ENCODE results near the gene KIAA2012. TPM values are rescaled to one million over a fixed set of nuclear protein-coding genes. Genes with fewer than 3 reads are reported as not detected.
A peak's percentile ranks its signal among the peaks of the same experiment; 100 is the strongest.

The KIAA2012 gene
- total RNA-seq, 1 donor = not detected

- H3K4me3 ChIP-seq (ENCODE audit: insufficient read depth, low read length) = no peak overlapping the region
- no peaks in the 10 kb centered on the region for H4K20me1 ChIP-seq (ENCODE audit: insufficient read depth, low read length)
- H3K36me3 ChIP-seq (ENCODE audit: insufficient read depth, low read length) = no peaks in the 10 kb centered on the region
- H3K27ac ChIP-seq (ENCODE audit: low read depth, low read length) = no peak overlapping the region
- no peak for DNase-seq (ENCODE audit: insufficient read length, low spot score, missing footprints)
- H3K9me3 ChIP-seq (ENCODE audit: low read depth, low read length) = no peaks in the 10 kb centered on the region
- no peak overlapping the region for H2AFZ ChIP-seq (ENCODE audit: low read length)
- H3K4me1 ChIP-seq (ENCODE audit: insufficient read depth, low read length) = peaks cover 9% of the 10 kb centered on the region
- no peak overlapping the region for H3K4me2 ChIP-seq (ENCODE audit: insufficient read depth, low read length)
- no peaks in the 10 kb centered on the region for H3K27me3 ChIP-seq (ENCODE audit: insufficient read depth, low read length)
- no peaks in the 10 kb centered on the region for H3K79me2 ChIP-seq (ENCODE audit: insufficient read depth, low read length)
- TF ChIP-seq CTCF (IDR thresholded peaks at IDR 0.05; ENCODE audit: extremely low read depth, low read depth, low read length) = no peak
These were observed 32.0 kb downstream of the KIAA2012 start for GRCh38 chr2:202105025-202105424.

- DNase-seq (ENCODE audit: insufficient read length, low spot score, missing footprints) = no peak
- H4K20me1 ChIP-seq (ENCODE audit: insufficient read depth, low read length) = no peaks in the 10 kb centered on the region
- no peaks in the 10 kb centered on the region for H3K9me3 ChIP-seq (ENCODE audit: low read depth, low read length)
These were observed 35.3 kb downstream of the KIAA2012 start for GRCh38 chr2:202108345-202108744.

GRCh38 chr2:202109139-202109736 is 36.2 kb downstream of the KIAA2012 start:
- Histone ChIP-seq H3K9me3 (ENCODE audit: low read depth, low read length) (no peaks in the 10 kb centered on the region), H4K20me1 (ENCODE audit: insufficient read depth, low read length) (no peaks in the 10 kb centered on the region), H3K4me3 (ENCODE audit: insufficient read depth, low read length) (no peak overlapping the region), H3K27ac (ENCODE audit: low read depth, low read length) (peak overlapping the region; percentile 29), H3K4me2 (ENCODE audit: insufficient read depth, low read length) (no peak overlapping the region), H3K79me2 (ENCODE audit: insufficient read depth, low read length) (no peaks in the 10 kb centered on the region), H3K4me1 (ENCODE audit: insufficient read depth, low read length) (peaks cover 36% of the 10 kb centered on the region), H2AFZ (ENCODE audit: low read length) (no peak overlapping the region), H3K36me3 (ENCODE audit: insufficient read depth, low read length) (no peaks in the 10 kb centered on the region), H3K27me3 (ENCODE audit: insufficient read depth, low read length) (no peaks in the 10 kb centered on the region)
- TF ChIP-seq CTCF (IDR thresholded peaks at IDR 0.05; ENCODE audit: extremely low read depth, low read depth, low read length) = no peak
- DNase-seq (ENCODE audit: insufficient read length, low spot score, missing footprints) = no peak

More at GRCh38 chr2:202108345-202108744, 35.3 kb downstream of the KIAA2012 start:
- Histone ChIP-seq H3K27ac (ENCODE audit: low read depth, low read length) (no peak overlapping the region), H3K79me2 (ENCODE audit: insufficient read depth, low read length) (no peaks in the 10 kb centered on the region), H3K4me2 (ENCODE audit: insufficient read depth, low read length) (no peak overlapping the region), H3K36me3 (ENCODE audit: insufficient read depth, low read length) (no peaks in the 10 kb centered on the region), H2AFZ (ENCODE audit: low read length) (no peak overlapping the region), H3K27me3 (ENCODE audit: insufficient read depth, low read length) (no peaks in the 10 kb centered on the region), H3K4me1 (ENCODE audit: insufficient read depth, low read length) (peaks cover 27% of the 10 kb centered on the region), H3K4me3 (ENCODE audit: insufficient read depth, low read length) (no peak overlapping the region)
- TF ChIP-seq CTCF (IDR thresholded peaks at IDR 0.05; ENCODE audit: extremely low read depth, low read depth, low read length) = no peak

GRCh38 chr2:202109737-202110184 is 36.7 kb downstream of the KIAA2012 start:
- TF ChIP-seq CTCF (IDR thresholded peaks at IDR 0.05; ENCODE audit: extremely low read depth, low read depth, low read length) = no peak
- H3K4me1 ChIP-seq (ENCODE audit: insufficient read depth, low read length) = peaks cover 40% of the 10 kb centered on the region
- no peaks in the 10 kb centered on the region for H3K79me2 ChIP-seq (ENCODE audit: insufficient read depth, low read length)
- H3K4me2 ChIP-seq (ENCODE audit: insufficient read depth, low read length) = peak overlapping the region; percentile 20
- H3K4me3 ChIP-seq (ENCODE audit: insufficient read depth, low read length) = no peak overlapping the region
- no peaks in the 10 kb centered on the region for H3K36me3 ChIP-seq (ENCODE audit: insufficient read depth, low read length)
- no peaks in the 10 kb centered on the region for H3K27me3 ChIP-seq (ENCODE audit: insufficient read depth, low read length)
- DNase-seq (ENCODE audit: insufficient read length, low spot score, missing footprints) = peak; percentile 73
- H2AFZ ChIP-seq (ENCODE audit: low read length) = no peak overlapping the region
- H3K9me3 ChIP-seq (ENCODE audit: low read depth, low read length) = no peaks in the 10 kb centered on the region
- H3K27ac ChIP-seq (ENCODE audit: low read depth, low read length) = peak overlapping the region; percentile 29
- no peaks in the 10 kb centered on the region for H4K20me1 ChIP-seq (ENCODE audit: insufficient read depth, low read length)
